Liver (tissue), 9 donors: Measurements from ENCODE around the gene TCF12. TPM values are rescaled to one million over a fixed set of nuclear protein-coding genes. Genes with fewer than 3 reads are reported as not detected.

Experiments used
- DNase-seq: peaks from one replicate; pipeline ENCODE4 v3.0.0-alpha.2; 2017; ENCODE audit warnings: low spot score
- H3K27ac ChIP-seq, 2 donors: one replicate each; pipeline ENCODE4 v1.7.0; 2013; ENCODE audit warnings: inconsistent platforms in 2 of 2, low read length in 2 of 2, control low read depth in 1 of 2, low read depth in 1 of 2, mild to moderate bottlenecking in 1 of 2
- H3K27me3 ChIP-seq, 4 donors: one replicate each; pipeline versions ENCODE4 v1.6.1 to v1.7.0; 2013; ENCODE audit warnings: low read length in 3 of 4, inconsistent platforms in 1 of 4, mild to moderate bottlenecking in 1 of 4, moderate library complexity in 1 of 4; ENCODE audit not compliant: control insufficient read depth in 4 of 4, insufficient read depth in 4 of 4
- H3K36me3 ChIP-seq, 4 donors: one replicate each; pipeline versions ENCODE4 v1.6.1 to v1.7.0; 2013; ENCODE audit warnings: low read length in 3 of 4, mild to moderate bottlenecking in 3 of 4, low read depth in 1 of 4, moderate library complexity in 1 of 4; ENCODE audit not compliant: control insufficient read depth in 4 of 4, insufficient read depth in 3 of 4
- H3K4me1 ChIP-seq, 4 donors: one replicate each; pipeline versions ENCODE4 v1.6.1 to v1.7.0; 2013; ENCODE audit warnings: low read length in 3 of 4, mild to moderate bottlenecking in 3 of 4, moderate library complexity in 1 of 4; ENCODE audit not compliant: control insufficient read depth in 4 of 4, insufficient read depth in 4 of 4
- H3K4me3 ChIP-seq, 3 donors: one replicate each; pipeline versions ENCODE4 v1.6.1 to v1.7.0; 2013; ENCODE audit warnings: low read length in 3 of 3, control low read depth in 1 of 3, low read depth in 1 of 3, mild to moderate bottlenecking in 1 of 3
- H3K9ac ChIP-seq, 2 donors: one replicate each; pipeline ENCODE4 v1.7.0; 2013; ENCODE audit warnings: low read length in 2 of 2, mild to moderate bottlenecking in 2 of 2, moderate library complexity in 2 of 2, control low read depth in 1 of 2, low read depth in 1 of 2
- H3K9me3 ChIP-seq, 4 donors: one replicate each; pipeline versions ENCODE4 v1.6.1 to v1.7.0; 2013; ENCODE audit warnings: low read length in 3 of 4; ENCODE audit not compliant: control insufficient read depth in 4 of 4
- ATF3 ChIP-seq: IDR thresholded peaks from 2 replicates; pipeline ENCODE4 v1.6.1; 2016; ENCODE audit warnings: antibody characterized with exemption
- CTCF ChIP-seq: fragments of 150-350 bp; IDR thresholded peaks from 2 replicates; pipeline ENCODE4 v1.5.1; 2017; ENCODE audit warnings: improper control_type of control experiment, low read depth, low read length; ENCODE audit not compliant: missing input control
- EGR1 ChIP-seq, 2 donors: IDR thresholded peaks; 2 replicates each; pipeline ENCODE4 v1.6.1; 2016 to 2018; ENCODE audit warnings: antibody characterized with exemption in 2 of 2, low read depth in 2 of 2
- FOXA1 ChIP-seq: IDR thresholded peaks from 2 replicates; pipeline ENCODE4 v1.6.1; 2016; ENCODE audit warnings: antibody characterized with exemption
- FOXA2 ChIP-seq: IDR thresholded peaks from 2 replicates; pipeline ENCODE4 v1.6.1; 2016; ENCODE audit warnings: antibody characterized with exemption
- GABPA ChIP-seq, 2 donors: IDR thresholded peaks in 1 of 2; conservative IDR thresholded peaks in 1 of 2; 2 replicates each; pipeline ENCODE4 v1.6.1; 2016; ENCODE audit warnings: antibody characterized with exemption in 2 of 2, mild to moderate bottlenecking in 1 of 2, moderate library complexity in 1 of 2
- HNF4A ChIP-seq, 2 donors: conservative IDR thresholded peaks; 2 replicates each; pipeline ENCODE4 v1.6.1; 2016; ENCODE audit warnings: antibody characterized with exemption in 2 of 2, mild to moderate bottlenecking in 2 of 2
- HNF4G ChIP-seq: IDR thresholded peaks from 2 replicates; pipeline ENCODE4 v1.6.1; 2016; ENCODE audit warnings: antibody characterized with exemption
- JUND ChIP-seq, 2 donors: IDR thresholded peaks; 2 replicates each; pipeline ENCODE4 v1.6.1; 2016; ENCODE audit warnings: antibody characterized with exemption in 2 of 2
- MAX ChIP-seq: IDR thresholded peaks from 2 replicates; pipeline ENCODE4 v1.6.1; 2016; ENCODE audit warnings: antibody characterized with exemption
- RAD21 ChIP-seq, 2 donors: IDR thresholded peaks; 2 replicates each; pipeline ENCODE4 v1.6.1; 2016; ENCODE audit warnings: antibody characterized with exemption in 2 of 2, mild to moderate bottlenecking in 2 of 2
- REST ChIP-seq: IDR thresholded peaks from 2 replicates; pipeline ENCODE4 v1.6.1; 2016; ENCODE audit warnings: antibody characterized with exemption, mild to moderate bottlenecking
- RXRA ChIP-seq, 2 donors: IDR thresholded peaks; 2 replicates each; pipeline ENCODE4 v1.6.1; 2017 to 2018; ENCODE audit warnings: antibody characterized with exemption in 2 of 2, mild to moderate bottlenecking in 1 of 2
- SP1 ChIP-seq: IDR thresholded peaks from 2 replicates; pipeline ENCODE4 v1.6.1; 2018; ENCODE audit warnings: antibody characterized with exemption, mild to moderate bottlenecking
- TAF1 ChIP-seq: conservative IDR thresholded peaks from 2 replicates; pipeline ENCODE4 v1.6.1; 2016; ENCODE audit warnings: antibody characterized with exemption, mild to moderate bottlenecking
- YY1 ChIP-seq: IDR thresholded peaks from 2 replicates; pipeline ENCODE4 v1.6.1; 2016; ENCODE audit warnings: antibody characterized with exemption, mild to moderate bottlenecking
- ZBTB33 ChIP-seq: IDR thresholded peaks from 2 replicates; pipeline ENCODE4 v1.6.1; 2016; ENCODE audit warnings: antibody characterized with exemption
- WGBS: extraction: QIAGEN DNeasy Blood & Tissue Kit; methylation state at CpG from one replicate; pipeline ENCODE4 v1.1.7; 2013; 5-methylcytosine and 5-hydroxymethylcytosine counted together
- polyA plus RNA-seq, 2 donors: library from polyadenylated mRNA; stranded (reverse) in 1 of 2; unstranded in 1 of 2; fragments of 200-250 nt in 1 of 2; fragments of >200 nt in 1 of 2; fragmentation: Nextera tagmentation in 1 of 2; extraction: Ambion mirVana in 1 of 2; gene quantifications; one replicate each; pipeline versions ENCODE4 v1.2.1 to v1.2.3, GENCODE V29; 2013 to 2015
- total RNA-seq, 2 donors: library from RNA; depleted of rRNA; stranded (reverse); fragments of >200 nt; gene quantifications; one replicate each; pipeline ENCODE4 v1.2.3, GENCODE V29; 2014
- donor health status: healthy.
- donor health status: healthy.
- donor health status: healthy.
- donor health status: healthy.
- donor health status: healthy.

Gene TCF12
- total and polyA plus RNA-seq, 4 donors = 8.7 to 38.3 (median 22.3) TPM

GRCh38 chr15:57027596-57027995, 109.2 kb downstream of the TCF12 start (continued):
- no peak for TF ChIP-seq REST
- TF ChIP-seq FOXA2 = no peak

- Histone ChIP-seq H3K9me3 (no peaks in the 10 kb centered on the region), H3K4me1 (peaks cover 0 to 4% (median 1%) of the 10 kb centered on the region in 4 donors), H3K4me3 (no peak overlapping the region), H3K9ac (no peak overlapping the region), H3K27ac (no peak overlapping the region), H3K27me3 (no peaks in the 10 kb centered on the region), H3K36me3 (no peaks in the 10 kb centered on the region)
- DNase-seq = no peak
- WGBS = 96% methylated on average over 7 of the region's 7 CpGs
- TF ChIP-seq ATF3 = no peak
- TF ChIP-seq SP1 = no peak
- no peak for TF ChIP-seq HNF4G
- no peak for TF ChIP-seq GABPA (IDR thresholded peaks at IDR 0.05 in 1 of 2, conservative IDR thresholded peaks at IDR 0.05 in 1 of 2)
- TF ChIP-seq RXRA (IDR thresholded peaks at IDR 0.05) = no peak
- TF ChIP-seq MAX = no peak
- TF ChIP-seq TAF1 = no peak
- TF ChIP-seq EGR1 (IDR thresholded peaks at IDR 0.05; ENCODE audit: low read depth in 2 of 2) = no peak
- TF ChIP-seq HNF4A (conservative IDR thresholded peaks at IDR 0.05) = no peak
- TF ChIP-seq FOXA2 = no peak
- no peak for TF ChIP-seq FOXA1
- TF ChIP-seq RAD21 (IDR thresholded peaks at IDR 0.05) = no peak
- no peak for TF ChIP-seq YY1
- TF ChIP-seq ZBTB33 = no peak
- no peak for TF ChIP-seq JUND (IDR thresholded peaks at IDR 0.05)
- no peak for TF ChIP-seq CTCF
Measured at GRCh38 chr15:57028176-57028575, 109.7 kb downstream of the TCF12 start.
